ENCODE data around the gene ALLC.

GRCh38 chr2:3731829-3732228 lies 73.8 kb downstream of the ALLC start:
- TF ChIP-seq REST (IDR thresholded peaks at IDR 0.05; ENCODE audit: insufficient read depth in 1 of 2, low read depth in 2 of 2, low read length in 2 of 2) (no peak), POLR2AphosphoS5 (IDR thresholded peaks at IDR 0.05; ENCODE audit: low read depth, low read length) (no peak)
